HG03354 (cell line): Measurements from ENCODE around the gene ARHGAP18.

Source experiments
- ATAC-seq: cut with Tn5 transposase; IDR thresholded peaks from one replicate; pipeline ENCODE4 v1.9.1; 2021; ENCODE audit warnings: mild to moderate bottlenecking; ENCODE audit not compliant: unreplicated experiment, poor library complexity, severe bottlenecking

ARHGAP18 gene

GRCh38 chr6:129672881-129673631 is 36.9 kb downstream of the ARHGAP18 start:
- ATAC-seq: peak; percentile 72

- peak; percentile 29 for ATAC-seq
Observed at GRCh38 chr6:129672341-129672682, 37.7 kb downstream of the ARHGAP18 start.

GRCh38 chr6:129671442-129672340 is 38.3 kb downstream of the ARHGAP18 start:
- ATAC-seq: peak; percentile 89

DNA sequence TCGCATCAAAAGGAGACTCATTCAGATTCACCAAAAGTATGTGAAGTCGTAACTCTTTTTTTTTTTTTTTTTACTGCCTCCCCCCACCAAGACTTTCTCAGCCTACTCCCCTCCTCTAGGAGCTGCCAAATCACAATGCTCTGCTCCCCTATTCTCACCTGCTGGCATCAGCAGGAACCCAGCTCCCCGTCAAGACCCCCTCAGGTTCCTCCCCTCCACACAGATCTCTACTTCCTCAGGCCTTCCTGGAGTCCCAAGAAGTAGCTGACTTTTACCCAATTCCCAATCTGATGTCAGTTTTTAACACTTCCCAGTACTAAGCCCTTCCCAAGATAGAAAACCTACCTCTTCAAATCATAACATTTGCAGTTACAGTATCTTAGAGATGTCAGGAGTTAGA is 39.3 kb downstream of the ARHGAP18 start:
- ATAC-seq: no peak

DNA sequence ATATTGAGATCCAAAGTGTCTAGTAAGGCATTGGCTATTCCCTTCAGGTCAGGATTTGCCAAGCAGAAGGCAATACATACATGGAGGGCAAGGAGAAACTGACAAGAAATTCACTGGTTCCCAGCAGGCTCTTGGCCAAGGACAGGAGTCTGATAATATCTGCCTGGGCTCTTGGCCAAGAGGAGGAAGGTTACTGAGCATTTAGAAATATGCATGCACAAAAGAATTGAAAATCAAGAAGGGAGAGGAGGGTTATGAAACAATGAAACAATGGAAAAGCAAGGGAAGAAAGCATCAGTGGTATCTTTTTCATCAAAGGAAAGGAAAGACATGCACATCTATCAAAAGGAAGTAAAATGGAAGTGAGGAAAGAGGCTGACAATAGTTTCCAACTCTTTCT is 42.4 kb downstream of the ARHGAP18 start:
- no peak for ATAC-seq

- no peak for ATAC-seq
Observed at GRCh38 chr6:129667034-129667433, 42.9 kb downstream of the ARHGAP18 start.

- ATAC-seq: no peak
Observed at GRCh38 chr6:129665555-129665954, 44.4 kb downstream of the ARHGAP18 start.

- no peak for ATAC-seq
Observed at GRCh38 chr6:129663531-129663930, 46.4 kb downstream of the ARHGAP18 start.

- peak; percentile 64 for ATAC-seq
Observed at GRCh38 chr6:129662980-129663431, 47.0 kb downstream of the ARHGAP18 start.

DNA sequence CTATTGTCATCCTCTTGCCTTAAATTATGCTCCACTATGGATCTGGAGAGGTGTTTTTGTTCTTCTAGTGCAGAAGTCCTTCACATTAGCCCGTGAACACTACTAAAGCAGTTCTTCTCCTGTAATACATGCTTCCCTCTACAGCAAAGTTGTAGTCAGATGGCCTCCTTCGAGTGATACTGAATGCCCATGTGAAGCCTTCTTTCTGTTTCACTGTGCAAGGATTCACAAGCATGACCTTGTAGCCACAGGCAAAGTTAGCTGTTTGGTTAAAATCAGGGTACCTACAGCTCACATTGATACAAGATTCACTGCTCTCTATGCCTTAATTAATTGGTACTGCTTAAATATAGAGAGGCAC is 47.6 kb downstream of the ARHGAP18 start:
- peak; percentile 65 for ATAC-seq

- ATAC-seq: peak; percentile 50
Observed at GRCh38 chr6:129661536-129662405, 48.2 kb downstream of the ARHGAP18 start.

DNA sequence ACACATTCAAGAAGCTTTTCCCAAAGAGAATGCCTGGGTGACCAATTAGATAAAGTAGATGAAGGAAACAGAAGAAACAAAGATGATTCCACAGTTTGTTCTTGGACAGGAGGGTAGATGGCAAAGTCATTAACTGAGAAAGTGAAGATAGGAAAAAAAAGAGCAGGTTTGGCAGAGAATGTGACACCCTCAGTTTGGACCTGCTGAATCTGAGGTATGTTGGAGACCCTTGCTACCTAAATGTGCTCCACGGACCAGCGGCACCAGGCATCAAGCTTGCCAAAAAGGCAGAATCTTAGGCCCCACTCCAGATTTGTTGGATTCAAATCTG is 49.7 kb downstream of the ARHGAP18 start:
- no peak for ATAC-seq

DNA sequence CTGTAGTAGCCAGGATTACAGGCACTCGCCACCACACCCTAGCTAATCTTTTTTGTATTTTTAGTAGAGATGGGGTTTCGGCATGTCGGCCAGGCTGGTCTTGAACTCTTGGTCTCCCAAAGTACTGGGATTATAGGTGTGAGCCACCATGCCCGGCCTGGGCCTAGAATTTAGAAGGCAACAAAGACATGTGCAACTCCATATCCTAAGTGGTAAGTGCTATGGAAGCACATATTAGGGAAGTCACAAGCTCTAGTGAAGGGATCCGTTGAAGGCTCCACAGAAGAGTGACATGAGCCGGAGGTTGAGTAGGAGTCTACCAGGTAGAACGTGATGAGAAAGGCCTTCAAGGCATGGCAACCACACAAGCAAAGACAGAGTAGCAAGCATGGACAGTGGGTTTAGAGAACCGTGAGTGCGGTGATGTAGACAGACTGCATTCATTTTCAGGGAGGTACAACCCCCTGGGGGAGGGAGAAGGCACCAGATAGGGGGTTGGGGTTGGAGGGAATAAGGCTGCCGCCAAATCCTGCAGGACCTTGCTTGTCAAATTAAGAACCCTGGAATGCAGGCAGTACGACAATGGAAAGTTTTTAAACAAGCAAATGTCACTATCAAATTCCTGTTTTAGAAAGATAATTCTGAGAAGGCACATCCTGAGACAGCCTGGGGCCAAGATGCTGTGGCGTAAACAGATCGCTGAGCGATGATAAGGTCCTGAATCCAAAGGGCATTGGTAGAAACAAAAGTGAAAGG is 50.2 kb downstream of the ARHGAP18 start:
- no peak for ATAC-seq

DNA sequence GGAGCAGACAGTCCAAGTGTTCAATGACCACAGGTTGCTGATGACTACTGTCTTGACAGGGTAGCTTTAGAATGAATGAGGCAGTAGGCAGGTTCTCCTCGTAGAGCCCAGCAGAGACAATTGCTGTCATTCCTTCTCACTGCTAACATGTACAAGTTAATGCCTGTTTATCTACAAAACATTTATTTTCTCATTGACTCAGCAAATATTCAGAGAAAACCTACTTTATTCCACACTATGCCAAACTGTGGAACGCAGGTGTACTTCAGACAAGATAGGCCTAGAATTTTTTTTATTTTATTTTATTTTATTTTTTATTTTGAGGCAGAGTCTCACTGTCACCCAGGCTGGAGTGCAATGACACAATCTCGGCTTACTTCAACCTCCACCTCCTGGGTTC is 50.8 kb downstream of the ARHGAP18 start:
- ATAC-seq: no peak

DNA sequence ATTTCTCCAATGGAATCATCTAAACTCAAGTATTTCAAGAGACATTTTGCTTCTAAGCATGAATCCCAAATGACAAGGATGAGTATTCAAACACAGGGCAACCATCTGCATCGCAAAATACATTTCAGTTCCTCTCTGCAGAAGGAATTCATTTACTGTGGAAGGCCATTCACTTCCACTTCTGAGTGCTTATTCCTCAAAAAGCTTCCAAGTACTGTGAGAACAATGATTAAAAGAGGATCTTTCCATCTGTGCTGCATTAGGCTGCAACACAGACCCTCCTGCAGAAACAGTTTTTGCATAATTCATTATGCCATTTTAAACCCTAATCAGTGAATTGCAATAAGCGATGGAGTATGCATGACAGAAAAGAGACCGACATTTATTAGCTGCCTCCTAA is 52.5 kb downstream of the ARHGAP18 start:
- ATAC-seq: no peak

- no peak for ATAC-seq
Observed at GRCh38 chr6:129655334-129655733, 54.6 kb downstream of the ARHGAP18 start.

GRCh38 chr6:129653746-129654145 is 56.2 kb downstream of the ARHGAP18 start:
- ATAC-seq: no peak

DNA sequence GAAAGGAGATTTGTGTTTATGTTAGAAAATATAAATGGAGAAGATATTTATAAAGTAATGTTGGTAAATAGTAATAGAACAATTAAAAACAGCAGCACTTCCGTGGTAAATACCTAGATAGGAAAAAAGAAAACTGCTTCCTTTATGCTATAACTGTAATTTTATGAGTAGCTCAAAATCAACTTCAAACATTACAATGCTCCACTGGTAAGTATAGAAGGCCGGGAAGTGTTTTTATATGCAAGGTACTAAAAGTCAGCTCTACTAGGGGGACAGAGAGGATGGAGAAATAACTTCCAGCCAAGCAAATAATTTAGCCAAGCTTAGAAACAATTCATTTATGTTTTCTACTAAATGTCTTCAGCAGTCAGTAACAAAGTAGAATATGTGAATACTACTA is 56.7 kb downstream of the ARHGAP18 start:
- ATAC-seq: no peak

DNA sequence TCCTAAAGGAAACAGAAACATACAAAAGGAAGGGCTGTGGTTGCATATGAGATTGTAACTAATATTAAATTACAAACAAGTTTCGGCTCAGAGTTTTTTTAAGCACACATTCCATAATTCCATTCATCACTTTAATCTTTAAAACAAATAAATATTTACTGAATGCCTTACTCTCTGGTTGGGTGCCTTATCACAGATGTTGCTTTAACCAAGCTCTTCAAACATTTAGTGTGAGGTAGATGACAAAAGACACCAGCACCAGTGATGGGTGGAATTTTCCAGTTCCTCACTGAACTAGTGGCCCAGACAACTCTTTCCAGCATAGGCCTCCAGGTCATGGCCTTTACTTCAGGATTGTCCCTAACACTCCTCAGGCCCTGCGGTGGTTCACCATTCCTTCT is 58.7 kb downstream of the ARHGAP18 start:
- no peak for ATAC-seq
